GM10248 (cell line): ENCODE results near the gene PPP1R9A.

Experiments
- CTCF ChIA-PET: fragments of 300-600 bp; sonication (Branson Sonifier 250); formaldehyde crosslinking; extraction: SDS; loops from one replicate; lab custom pipeline; 2021; ENCODE audit warnings: antibody characterized with exemption; lab: Yijun Ruan, JAX
- POLR2A ChIA-PET: fragments of 350-650 bp; sonication (Branson Sonifier 250); formaldehyde crosslinking; extraction: SDS; loops from one replicate; lab custom pipeline; 2020; ENCODE audit warnings: antibody characterized with exemption; lab: Yijun Ruan, JAX
- DNase-seq: peaks from one replicate; pipeline ENCODE4 v3.0.0; 2012; ENCODE audit errors: extremely low spot score
- TF ChIP-seq, protein P1 (sequence below): IDR thresholded peaks from 2 replicates; pipeline ENCODE4 v1.5.1; 2012; ENCODE audit warnings: mild to moderate bottlenecking, low read depth; ENCODE audit errors: extremely low read depth, missing control alignments, control extremely low read depth

Gene PPP1R9A

DNA sequence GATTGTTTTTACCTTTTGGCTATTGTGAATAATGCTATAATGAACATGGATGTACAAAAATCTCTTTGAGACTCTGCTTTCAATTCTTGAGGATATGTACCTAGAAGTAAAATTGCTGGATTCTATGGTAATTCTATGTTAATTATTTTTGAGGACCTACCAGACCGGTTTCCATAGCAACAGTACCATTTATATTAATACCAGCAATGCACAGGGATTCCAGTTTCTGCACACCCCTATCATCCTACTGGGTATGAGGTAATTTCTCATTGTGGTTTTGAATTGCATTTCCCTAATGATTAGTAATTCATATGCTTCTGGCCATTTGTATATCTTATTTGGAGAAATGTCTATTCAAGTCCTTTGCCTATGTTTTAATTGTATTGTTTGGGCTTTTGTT, 9.9 kb upstream of the PPP1R9A start:
- CTCF ChIA-PET = no interaction called here
- TF ChIP-seq, protein P1, sequence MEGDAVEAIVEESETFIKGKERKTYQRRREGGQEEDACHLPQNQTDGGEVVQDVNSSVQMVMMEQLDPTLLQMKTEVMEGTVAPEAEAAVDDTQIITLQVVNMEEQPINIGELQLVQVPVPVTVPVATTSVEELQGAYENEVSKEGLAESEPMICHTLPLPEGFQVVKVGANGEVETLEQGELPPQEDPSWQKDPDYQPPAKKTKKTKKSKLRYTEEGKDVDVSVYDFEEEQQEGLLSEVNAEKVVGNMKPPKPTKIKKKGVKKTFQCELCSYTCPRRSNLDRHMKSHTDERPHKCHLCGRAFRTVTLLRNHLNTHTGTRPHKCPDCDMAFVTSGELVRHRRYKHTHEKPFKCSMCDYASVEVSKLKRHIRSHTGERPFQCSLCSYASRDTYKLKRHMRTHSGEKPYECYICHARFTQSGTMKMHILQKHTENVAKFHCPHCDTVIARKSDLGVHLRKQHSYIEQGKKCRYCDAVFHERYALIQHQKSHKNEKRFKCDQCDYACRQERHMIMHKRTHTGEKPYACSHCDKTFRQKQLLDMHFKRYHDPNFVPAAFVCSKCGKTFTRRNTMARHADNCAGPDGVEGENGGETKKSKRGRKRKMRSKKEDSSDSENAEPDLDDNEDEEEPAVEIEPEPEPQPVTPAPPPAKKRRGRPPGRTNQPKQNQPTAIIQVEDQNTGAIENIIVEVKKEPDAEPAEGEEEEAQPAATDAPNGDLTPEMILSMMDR = no peak
- no peak for DNase-seq
- POLR2A ChIA-PET = no interaction called here

DNA sequence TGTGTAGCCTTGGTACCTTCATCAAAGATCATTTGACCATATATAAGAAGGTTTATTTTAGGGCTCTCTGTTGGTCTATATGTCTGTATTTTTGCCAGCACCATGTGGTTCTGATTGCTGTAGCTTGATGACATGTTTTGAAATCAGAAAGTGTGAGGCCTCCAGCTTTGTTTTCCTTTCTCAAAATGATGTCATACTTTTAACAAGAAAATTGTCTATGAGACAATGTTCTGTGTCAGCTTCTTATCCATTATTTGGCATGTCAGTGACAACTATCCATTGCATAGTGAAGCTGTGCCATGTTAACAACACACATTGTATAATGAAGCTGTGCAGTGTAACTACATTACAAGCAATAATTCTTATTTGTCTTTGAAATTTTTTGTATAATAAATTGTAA, 9.1 kb upstream of the PPP1R9A start:
- no peak for DNase-seq
- POLR2A ChIA-PET = no interaction called here
- CTCF ChIA-PET = no interaction called here
- TF ChIP-seq, protein P1 = no peak

DNA sequence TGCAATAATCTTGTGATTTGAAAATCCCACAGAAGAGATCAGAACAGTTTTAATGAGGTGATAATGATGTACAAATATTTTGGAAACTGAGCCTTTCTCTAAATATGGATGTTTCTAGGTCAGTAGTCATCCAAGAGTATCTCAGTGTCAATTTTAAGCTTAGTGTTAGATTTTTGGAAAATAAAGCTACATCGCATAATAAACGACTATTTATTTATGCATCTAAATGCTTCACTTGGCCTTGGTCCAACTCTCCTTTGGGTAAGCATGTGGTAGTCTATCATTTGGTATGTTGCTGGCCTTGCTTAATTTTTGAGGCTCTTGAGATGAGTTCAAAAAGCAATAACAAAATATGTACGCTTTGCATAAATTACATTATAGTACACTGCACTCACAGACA, 5.4 kb upstream of the PPP1R9A start:
- TF ChIP-seq, protein P1 = no peak
- CTCF ChIA-PET = no interaction called here
- POLR2A ChIA-PET = no interaction called here
- DNase-seq = no peak

DNA sequence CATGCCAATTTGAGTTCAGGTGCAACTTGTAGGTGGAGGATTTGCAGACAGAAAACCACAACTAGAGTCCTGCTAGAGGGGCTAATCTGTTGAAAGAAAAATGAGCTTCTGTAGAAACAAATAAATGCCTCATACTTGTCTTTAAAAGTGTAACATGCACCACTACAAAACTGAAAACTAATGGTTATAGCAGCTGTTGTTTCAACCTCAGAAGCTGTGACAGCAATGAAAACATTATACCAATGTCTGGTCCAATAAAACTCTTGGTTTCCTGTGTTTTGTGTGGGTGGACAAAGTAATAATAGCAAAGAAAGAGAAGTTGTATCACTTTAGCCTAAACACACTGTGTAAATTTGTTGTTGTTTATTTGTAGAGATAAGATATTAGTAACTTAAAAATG, 3.4 kb upstream of the PPP1R9A start:
- TF ChIP-seq, protein P1 = no peak
- DNase-seq = no peak
- POLR2A ChIA-PET = no interaction called here
- CTCF ChIA-PET = interaction anchor here (1.1 kb wide), 1 partner anchor 15 kb away, joined by 4 read pairs; no protein-coding TSS in a partner anchor

DNA sequence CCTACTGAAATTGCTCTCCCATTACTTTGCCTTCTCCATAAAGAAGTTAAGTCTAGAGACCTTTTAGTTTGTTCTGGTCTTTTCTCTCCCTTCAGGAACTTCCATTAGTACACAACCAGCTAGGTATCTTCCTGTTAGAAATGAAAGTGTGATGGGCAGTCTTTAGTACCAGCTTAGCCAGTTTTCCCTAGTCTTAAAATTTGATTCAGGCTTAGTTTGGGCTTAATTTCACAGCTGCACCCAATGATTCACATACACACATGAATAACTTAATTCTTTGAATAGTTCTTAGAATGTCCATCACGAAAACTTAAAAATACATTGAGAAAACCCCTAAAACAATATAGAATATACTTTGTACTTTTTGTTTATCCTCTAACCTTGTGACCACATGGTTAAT, 2.4 kb upstream of the PPP1R9A start:
- TF ChIP-seq, protein P1 = no peak
- POLR2A ChIA-PET = no interaction called here
- no peak for DNase-seq
- CTCF ChIA-PET = no interaction called here

DNA sequence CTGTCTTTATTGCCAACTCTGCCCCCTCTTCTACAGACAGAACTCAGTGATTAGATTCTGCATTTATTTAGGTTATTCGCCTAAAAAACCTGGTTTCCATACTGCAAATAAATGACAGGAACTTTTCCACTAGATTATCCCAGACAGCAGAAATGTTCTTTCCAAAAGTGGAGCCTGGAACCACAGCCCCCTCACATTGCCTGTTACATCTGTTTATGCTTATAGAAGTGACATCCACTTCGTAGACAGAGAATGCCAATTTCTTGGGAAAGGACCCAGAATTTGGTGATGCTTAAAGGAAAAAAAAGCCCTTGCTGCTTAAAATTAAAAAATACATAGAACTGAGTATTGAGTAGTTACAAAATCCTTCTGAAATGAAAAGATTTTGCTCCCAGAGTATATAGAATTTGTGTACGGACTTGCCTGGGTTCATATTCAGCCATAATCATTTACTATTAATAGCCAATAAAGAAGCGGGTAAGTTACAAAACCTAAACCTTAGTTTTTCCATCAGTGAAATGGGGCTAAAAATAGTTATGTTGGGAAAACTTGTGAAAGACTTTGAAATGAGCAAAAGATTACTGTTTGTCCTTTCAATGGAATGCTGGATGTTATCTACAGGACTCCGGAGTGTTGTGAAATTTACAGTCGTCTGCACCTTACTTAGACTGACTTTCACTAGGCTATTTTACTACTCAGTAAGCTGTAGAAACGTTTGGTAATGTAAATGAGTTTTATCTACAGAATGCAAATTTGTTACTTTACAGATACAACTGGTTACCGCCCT, 1.1 kb upstream of the PPP1R9A start:
- DNase-seq = no peak
- ChIA-PET POLR2A (no interaction called here), CTCF (no interaction called here)
- TF ChIP-seq, protein P1 = no peak
